GM11168 (cell line): Measurements from ENCODE around the gene SLC37A1.
"Not testable (repeated sequence)": the region's sequence is repeated elsewhere in the genome, so short reads cannot be mapped to it uniquely, and the experiment has no call there.

Source experiments
- in situ Hi-C: fragments of 300-500 bp; cut with MboI; formaldehyde crosslinking; loops from one replicate; pipeline ENCODE4 v1.12.0; 2022; ENCODE audit warnings: low sequenced_read_pairs; ENCODE audit not compliant: unreplicated experiment

SLC37A1 gene

DNA sequence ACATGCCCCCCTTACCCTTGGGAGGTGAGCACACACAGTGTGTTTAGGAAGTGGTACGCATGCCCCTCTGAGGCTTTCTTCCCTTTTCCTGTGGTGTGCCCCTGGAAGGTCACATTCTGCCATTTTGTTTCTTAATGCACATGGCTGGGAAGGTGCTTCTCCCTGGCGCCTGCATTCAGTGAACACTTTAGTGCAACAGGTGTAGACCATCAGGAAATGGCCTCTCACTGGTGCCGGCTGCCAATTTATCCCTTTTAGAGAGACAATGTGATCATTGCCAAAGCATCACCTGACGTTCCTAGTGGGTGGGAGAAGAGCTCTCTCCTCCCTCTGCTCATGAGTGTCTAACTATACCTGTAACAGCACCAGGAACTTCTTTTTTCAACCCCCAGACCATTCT is 88.0 kb downstream of the SLC37A1 start:
- in situ Hi-C loops: loop anchor here (10.0 kb wide), 1 partner anchor 223 kb away; no protein-coding TSS in a partner anchor

DNA sequence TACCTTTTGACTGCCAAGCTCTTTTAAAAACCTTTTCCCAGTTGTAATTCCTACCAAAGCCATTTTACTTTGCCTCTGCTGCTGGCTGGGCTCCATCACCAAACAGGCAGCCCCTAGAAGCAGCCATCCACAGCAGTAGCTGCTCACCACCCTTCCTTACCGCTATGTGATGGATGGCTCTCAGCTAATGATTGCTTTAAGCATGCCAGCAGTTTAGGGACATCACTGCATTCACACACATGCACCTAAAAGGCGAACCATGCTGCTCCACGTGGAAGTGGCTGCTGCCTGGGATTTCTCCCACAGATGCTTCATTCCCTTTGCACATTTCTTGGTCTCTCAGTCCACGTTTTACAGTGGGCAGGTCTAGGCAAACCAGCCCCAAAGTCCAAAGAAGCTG is 93.5 kb downstream of the SLC37A1 start:
- in situ Hi-C loops: loop anchor here (10.0 kb wide), 1 partner anchor 218 kb away; no protein-coding TSS in a partner anchor

DNA sequence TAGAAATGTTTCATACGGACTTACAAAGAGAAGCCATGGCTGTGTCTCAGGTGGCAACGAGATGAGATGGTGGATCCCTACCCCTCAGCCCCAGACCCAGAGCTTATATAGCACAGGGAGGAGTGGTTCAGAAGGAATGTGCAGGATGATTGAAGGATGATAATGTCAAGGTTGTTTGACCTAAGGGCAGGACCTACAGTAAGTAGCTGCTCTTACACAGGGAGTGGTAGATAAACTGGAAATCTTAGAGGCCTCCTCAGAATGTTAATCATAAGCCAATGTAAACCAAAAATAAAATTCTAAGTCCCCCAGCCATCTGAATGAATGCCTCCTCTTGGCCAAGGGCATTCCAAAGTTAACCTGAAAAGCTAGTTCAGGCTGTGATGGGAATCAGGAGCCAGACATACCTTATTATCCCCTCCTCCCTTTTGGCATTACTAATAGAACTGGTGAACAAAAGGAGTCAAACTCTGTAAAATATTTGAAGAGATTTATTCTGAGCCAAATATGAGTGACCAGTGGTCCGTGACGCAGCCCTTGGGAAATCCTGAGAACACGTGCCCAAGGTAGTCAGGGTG is 94.0 kb downstream of the SLC37A1 start:
- in situ Hi-C loops: loop anchor here (10.0 kb wide), 1 partner anchor 217 kb away; no protein-coding TSS in a partner anchor

DNA sequence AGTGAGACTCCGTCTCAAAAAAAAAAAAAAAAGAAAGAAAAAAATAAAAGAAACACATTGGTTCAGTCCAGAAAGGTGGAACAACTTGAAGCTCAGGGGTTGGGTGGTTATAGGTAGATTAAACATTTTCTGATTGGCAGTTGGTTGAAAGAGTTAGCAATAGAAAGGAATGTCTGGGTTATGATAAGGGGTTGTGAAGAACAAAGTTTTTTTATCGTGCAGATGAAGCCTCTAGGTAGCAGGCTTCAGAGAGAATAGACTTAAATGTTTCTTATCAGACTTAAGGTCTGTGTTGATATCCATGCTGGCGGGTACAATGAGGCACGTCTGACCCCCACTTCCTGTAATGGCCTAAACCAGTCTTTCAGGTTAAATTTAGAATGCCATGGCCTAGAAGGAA is 94.8 kb downstream of the SLC37A1 start:
- in situ Hi-C loops: loop anchor here (10.0 kb wide), 1 partner anchor 216 kb away; no protein-coding TSS in a partner anchor

DNA sequence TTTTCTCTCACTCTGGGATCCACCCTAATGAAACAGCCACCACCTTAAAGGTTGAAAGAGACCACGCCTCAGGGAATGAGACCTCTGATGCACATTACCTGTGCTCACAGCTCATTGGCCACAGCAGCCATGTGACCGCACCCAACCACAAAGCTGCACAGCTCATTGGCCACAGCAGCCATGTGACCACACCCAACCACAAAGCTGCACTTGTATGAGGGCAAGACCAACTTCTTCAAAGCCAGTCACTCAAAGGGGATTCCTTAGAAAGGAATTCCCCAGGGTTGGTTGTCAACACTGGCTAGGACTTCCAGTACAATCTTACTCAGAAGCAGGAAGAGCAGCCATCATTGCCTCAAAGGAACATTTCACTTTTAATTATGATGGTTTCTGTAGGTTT is 96.2 kb downstream of the SLC37A1 start:
- in situ Hi-C loops: loop anchor here (10.0 kb wide), 1 partner anchor 215 kb away; no protein-coding TSS in a partner anchor

DNA sequence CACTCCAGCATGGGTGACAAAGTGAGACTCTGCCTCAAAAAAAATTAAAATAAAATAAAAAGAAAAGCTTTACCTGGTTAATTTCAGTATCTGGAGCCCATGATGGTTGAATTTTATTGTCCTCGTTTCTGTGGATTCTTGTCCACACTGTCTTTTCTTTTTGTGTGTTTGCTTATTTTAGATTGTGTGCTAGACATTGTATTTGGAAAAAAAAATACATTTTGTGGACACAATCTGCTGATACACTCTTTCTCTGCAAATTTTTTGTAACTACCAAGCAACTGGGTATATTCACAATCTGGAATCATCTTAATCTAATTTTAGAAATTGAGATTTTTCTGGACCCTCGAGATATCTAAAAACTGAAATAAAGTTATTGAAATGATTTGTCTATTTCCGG is 98.2 kb downstream of the SLC37A1 start:
- in situ Hi-C loops: no loop called here

DNA sequence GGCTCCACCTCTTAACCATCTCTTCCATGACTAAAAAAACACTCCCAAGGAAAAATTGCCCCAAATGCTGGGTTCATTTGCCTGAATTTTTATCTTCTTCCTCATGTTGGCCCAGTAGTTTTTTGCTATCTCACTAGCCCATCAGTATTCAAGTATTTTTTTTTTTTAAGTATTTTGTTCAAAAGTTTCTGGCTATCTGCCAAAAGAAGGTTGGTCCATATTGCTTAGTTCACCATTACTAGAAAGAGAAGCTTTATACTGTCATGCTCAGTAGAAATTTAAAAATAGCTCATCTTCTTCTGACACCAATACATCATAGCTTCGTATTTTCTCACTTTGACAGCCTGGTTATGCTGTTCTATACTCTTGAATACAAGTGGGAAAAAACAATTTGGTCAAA is 98.7 kb downstream of the SLC37A1 start:
- in situ Hi-C loops: no loop called here

DNA sequence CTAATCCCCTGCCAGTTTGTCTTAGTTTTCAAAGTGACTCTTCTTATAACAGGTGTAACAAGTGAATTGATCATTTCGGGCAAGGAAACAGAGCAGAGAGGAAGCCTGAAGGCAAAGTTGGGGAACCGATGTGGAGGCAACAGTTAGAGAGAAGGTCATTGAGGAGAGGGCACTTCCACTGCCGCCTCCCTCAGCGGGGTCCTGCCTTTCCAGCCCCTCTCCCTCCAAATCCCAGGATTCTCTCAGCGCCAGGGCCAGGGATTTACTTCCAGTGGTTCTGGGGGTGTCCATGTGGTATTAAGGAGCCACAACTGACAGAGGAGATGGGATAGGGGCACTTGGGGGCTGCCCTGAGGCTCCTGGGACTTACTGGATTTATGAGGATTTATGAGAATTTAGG is 100.1 kb downstream of the SLC37A1 start:
- in situ Hi-C loops: no loop called here

DNA sequence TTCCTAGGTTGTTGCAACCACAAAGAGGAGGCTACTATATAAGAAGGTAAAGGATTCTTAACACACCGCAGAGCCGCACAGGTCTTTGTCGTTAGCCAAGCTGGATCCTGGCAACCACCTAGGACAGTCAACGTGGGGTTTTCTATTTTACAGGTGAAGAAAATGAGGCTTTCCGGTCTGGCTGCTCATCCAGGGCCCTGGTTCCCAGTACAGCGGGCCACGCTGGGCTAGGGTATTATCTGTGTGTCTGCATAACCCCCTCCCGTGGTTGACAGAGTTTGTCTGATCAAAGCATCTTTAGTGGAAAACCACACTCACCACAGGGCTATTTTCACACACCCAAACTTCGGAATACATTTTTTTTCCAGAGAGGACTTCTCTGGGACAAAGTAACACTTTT is 100.7 kb downstream of the SLC37A1 start:
- in situ Hi-C loops: no loop called here

DNA sequence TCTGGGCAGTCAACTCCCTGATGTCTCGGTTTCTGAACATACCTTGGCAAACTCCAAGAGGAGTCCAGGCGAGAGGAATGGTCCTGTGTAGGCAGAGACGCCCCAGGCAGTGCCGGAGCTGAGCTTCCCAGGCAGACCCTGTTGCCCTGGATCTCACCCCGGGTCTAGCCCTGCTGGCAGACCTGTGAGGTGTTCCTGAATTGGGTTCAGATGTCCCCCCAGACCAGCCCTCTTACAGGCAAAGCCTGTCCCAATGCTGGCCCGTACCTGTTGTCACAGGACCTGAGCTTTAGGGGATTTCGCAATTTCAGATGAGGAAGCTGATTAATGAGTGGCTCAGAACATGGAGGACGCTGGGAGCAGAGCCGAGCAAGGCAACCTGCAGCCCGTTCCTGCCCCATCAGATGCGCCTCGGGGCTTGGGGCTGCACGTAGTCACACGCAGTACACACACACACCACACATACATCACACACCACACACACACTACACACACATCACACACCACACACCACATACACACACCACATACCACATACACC is 101.2 kb downstream of the SLC37A1 start:
- in situ Hi-C loops: no loop called here

DNA sequence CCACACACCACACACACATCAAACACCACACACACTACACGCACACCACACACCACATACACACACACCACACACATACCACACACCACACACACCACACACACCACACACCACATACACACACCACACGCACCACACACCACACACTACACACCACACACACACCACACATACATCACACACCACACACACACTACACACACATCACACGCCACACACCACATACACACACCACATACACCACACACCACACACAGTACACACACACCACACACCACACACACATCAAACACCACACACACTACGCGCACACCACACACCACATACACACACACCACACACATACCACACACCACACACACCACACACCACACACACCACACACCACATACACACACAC is 101.7 kb downstream of the SLC37A1 start:
- in situ Hi-C loops: not testable (repeated sequence)

DNA sequence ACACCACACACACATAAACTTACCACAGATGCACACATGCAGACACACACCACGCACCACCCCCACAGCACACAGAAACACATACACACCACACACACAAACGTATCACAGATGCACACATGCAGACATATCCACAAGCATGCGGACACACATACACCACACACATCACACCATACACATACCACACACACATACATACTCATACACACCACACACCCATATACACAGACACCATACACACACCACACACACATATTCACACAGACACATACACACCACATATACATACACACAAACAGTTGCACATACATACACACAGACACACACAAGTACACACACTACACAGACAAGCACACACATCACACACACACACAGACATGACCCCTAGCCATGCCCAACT is 102.3 kb downstream of the SLC37A1 start:
- in situ Hi-C loops: no loop called here

DNA sequence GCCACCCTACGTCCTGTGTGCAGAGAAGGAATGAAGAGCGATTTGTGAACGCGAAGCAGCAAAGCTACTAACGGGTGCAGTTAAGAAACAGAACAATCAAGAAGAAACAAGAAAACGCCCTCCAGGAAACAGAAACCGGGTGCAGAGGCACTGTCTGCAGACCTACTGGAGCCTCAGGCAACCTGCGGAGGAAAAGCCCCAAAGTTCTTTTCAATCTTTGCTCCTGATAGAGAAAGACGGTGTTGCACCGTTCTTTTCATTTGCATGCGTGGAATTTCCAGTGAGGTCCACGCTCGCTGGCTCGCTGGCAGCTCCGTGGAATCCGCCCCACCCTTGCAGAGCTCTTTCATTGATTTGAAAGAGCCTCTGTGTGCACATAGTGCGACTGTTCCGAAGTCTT is 102.8 kb downstream of the SLC37A1 start:
- in situ Hi-C loops: no loop called here

DNA sequence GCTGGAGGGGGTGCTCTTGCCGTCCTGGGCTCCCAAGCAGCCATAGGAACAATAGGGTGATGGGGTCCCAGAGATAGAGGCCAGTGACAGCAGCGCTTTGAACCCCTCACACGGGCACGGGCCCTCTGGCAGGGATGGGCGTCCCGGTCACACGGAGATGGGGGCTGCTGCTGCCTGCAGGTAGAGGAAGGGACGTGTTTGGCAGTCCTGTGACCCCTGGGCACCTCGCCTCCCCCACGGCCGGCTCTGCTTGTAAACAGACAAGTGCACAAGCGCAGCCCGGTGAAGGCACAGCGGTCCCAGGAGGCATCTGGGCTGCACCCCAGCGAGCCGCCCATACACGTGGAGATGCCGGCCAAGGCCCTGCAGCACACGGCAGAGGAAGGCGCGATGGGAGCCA is 103.3 kb downstream of the SLC37A1 start:
- in situ Hi-C loops: no loop called here

DNA sequence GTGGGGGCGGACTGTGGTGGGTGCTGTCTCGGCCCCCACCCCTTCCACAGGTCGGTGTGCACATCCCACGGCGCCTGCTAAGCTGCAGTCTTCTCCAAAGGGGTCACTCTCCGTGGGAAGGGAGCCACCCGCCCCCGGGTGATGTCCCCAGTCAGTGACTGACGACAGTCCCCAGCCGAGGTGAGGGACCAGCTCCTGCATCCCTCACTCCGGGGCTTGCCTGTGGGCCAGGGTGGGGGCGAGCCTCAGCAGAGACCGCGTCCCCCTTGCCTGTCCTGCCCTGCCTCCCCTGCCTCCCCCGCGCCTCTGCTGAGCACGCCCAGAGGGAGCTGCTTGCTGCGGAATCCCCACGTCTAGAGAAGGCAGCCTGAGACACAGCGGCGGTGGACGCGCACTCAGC is 103.8 kb downstream of the SLC37A1 start:
- in situ Hi-C loops: no loop called here

DNA sequence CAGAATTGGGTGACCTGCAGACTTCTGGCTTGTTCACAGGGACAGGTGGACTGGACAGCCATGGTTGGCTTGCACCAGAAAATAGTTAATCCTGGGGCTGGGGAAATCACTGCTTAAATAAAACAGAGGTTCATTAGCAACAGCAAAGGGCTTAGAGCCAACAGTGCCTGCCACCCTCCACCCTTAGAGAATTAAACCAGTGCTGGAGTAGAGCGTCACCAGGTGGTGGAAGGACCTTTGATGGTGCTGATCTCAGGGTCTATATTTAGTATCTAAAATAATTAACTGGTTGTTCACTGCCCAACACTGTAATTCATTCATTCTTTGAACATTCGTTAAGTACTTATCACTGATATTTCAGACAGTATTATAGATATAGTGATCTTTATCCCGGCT is 105.1 kb downstream of the SLC37A1 start:
- in situ Hi-C loops: no loop called here

DNA sequence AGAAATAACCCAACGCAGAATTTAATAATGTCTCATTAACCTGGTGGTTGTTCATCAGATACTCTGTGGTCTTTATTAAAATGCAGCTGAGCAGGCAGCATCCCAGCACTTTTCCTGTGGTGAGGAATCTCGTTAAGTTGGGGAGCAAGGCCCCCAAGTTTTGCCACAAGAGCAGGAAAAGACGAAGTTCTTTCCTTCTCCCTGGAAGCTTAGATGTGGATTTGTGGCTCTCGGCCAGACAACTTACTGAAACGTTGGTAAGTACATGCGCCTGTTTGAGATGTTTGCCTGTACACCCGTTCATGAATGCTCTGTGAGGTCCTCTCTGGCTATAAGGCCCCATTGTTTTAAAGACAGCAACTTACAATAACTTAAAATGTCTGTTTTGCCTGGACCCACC is 105.5 kb downstream of the SLC37A1 start:
- in situ Hi-C loops: no loop called here

DNA sequence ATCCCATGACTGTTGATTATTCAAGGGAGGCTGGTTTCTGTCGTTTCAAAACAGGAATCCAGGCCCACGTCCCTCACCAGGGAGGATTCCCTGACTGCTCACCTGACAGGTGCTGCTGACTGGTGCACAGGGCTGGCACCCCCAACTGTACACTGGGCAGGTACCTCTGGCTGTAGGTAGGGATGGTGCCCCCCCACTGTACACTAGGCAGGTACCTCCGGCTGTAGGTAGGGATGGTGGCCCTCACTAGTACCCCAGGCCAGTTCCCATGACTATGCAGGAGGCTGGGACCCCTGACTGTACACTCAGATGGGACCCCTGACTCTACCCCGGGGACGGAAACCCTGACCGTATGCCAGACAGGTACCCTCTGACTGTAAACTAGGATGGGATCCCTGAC is 106.2 kb downstream of the SLC37A1 start:
- in situ Hi-C loops: no loop called here

DNA sequence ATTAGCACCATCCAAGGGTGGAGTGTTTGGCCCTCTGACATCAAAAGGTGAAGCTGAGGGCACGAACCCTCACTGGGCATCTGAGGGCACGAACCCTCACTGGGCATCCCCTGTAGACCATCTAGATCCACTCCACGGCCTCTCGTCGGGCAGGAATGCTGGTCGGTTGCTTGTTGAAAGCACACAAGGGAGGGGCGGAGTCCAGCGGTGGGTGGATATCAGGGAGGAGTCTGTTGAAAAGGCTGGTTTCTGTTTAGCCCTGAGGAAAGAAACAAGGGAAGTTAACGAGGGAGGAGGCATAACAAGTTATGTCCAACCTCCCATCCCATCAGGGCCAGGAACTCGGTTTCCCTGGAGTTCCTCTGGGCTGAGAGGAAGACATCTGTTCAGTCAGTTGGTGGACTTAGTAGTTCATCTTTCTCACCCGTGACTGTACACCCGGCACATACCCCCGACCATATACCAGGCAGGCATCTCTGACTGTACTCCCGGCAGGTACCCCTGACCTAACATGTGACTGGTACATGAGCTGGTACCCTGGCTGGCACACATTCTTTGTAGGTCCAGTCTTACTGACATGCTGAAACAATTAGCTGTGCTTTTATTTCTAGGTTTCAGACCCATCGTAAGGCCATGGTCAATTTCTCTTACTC is 107.6 kb downstream of the SLC37A1 start:
- in situ Hi-C loops: no loop called here

DNA sequence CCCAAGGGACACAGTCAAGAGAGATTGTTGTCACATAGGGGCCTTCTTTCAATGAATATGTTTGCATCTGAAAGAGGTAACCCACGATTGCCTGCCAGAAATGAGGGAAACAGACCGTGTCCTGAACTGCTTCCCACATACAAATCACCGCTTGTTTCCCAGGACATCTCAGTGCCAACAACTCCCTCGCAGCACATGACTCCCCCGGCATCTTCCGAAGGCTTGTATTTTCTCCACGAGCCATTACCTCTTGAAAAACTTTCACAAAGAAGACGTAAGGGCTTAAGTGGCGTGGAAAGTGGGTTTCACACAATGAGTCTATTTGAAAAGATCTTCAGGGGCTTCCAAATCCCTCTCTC is 108.1 kb downstream of the SLC37A1 start:
- in situ Hi-C loops: no loop called here

DNA sequence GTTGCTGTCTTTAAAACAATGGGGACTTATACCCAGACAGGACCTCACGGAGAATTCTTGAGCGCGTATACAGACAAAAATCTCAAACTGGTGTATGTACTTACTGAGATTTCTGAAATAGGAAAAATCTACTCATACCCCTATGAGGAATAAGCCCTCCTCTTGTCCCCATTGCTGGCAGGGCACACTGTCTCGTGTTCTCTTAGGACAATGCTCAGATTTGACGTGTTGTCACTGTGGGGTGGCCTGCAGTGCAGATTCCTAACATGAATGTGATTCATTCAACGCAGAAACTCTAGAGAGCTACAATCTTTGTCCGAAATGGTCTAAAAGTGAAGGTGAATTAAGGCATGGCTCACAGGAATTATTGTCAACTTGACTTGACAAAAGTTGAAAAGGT is 108.6 kb downstream of the SLC37A1 start:
- in situ Hi-C loops: no loop called here

DNA sequence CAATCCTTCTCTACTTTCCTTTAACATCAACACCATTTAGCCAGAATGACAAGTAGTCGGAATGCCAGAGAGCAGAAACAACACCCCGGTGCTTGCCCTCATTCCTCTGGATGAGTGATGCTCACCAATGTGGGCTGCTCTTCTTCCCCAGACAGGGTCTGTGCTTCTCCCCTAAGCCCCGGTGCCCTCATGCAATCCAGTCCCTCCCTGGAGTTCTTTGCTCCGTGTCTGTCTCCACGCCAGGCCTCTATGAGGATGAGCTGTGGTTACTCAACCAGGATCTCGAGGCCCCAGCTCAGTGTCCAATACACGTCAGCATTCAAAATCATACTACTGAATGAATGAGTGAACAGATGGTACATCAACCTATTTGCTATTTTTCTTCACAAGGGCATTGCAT is 110.0 kb downstream of the SLC37A1 start:
- in situ Hi-C loops: no loop called here
